Subcutaneous adipose tissue (tissue), 4 donors: Measurements from ENCODE around the gene KIF3C. TPM values are rescaled to one million over a fixed set of nuclear protein-coding genes. Genes with fewer than 3 reads are reported as not detected.

Experiments used
- total RNA-seq, 4 donors: library from RNA; depleted of rRNA; stranded (reverse); fragments of >200 nt; gene quantifications; one replicate each; pipeline ENCODE4 v1.1.0, GENCODE V29; 2016
- TF ChIP-seq, protein P1 (sequence below): fragments of 450-650 bp; IDR thresholded peaks from one replicate; pipeline ENCODE4 v1.5.1; 2016; ENCODE audit warnings: low read depth, mild to moderate bottlenecking, control low read depth, antibody characterized with exemption, moderate library complexity

Gene KIF3C
- total RNA-seq, 4 donors from 2014 or later, result 1.8 to 5.8 (median 3.0) TPM

DNA sequence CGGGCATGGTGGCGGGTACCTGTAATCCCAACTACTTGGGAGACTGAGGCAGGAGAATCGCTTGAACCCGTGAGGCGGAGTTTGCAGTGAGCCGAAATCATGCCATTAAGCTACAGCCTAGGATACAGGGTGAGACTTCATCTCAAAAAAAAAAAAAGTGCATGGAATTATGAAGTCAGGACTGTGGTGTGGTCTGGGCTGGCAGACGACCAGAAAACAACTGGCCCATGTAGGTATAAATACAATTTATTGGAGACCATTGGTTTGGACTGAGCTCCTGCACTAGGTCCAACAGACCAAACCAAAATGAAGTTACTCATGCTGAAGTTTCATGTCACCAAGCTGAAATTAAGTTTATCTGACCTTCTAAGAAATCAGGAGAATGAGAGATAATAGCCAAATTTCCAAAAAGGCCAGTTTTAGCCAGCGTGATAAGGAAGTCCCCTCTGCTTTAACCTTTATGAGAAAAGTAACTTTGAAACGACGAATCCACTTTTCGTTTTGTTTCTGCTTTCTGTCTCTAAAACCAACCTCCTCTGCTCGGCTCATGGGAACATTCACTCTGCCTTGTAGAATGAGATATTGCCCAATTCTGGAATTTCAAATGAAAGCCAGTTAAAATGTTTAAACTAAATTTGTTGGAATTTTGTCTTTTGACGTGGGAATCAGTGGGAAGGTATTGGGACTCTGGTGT, 33.9 kb upstream of the KIF3C start:
- TF ChIP-seq, protein P1, sequence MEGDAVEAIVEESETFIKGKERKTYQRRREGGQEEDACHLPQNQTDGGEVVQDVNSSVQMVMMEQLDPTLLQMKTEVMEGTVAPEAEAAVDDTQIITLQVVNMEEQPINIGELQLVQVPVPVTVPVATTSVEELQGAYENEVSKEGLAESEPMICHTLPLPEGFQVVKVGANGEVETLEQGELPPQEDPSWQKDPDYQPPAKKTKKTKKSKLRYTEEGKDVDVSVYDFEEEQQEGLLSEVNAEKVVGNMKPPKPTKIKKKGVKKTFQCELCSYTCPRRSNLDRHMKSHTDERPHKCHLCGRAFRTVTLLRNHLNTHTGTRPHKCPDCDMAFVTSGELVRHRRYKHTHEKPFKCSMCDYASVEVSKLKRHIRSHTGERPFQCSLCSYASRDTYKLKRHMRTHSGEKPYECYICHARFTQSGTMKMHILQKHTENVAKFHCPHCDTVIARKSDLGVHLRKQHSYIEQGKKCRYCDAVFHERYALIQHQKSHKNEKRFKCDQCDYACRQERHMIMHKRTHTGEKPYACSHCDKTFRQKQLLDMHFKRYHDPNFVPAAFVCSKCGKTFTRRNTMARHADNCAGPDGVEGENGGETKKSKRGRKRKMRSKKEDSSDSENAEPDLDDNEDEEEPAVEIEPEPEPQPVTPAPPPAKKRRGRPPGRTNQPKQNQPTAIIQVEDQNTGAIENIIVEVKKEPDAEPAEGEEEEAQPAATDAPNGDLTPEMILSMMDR, result no peak

DNA sequence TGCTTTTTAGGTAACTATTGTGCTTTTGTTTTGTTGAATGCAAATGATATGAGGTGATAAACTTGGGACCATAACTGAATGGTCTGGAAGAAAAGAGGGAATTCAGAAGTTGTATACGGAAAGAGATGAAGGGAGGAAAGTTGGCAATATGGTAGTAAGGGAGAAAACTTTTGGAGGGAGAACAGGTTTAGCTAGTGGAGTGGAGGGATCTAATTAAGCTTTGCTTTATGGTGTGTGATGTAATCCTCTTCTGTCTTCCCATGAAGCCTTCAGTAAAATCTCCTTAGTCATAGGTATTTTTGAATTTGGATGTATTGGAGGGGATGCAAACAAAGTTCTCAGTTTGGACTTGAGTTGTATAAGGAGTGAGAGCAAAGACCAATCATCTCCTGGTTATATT, 31.4 kb upstream of the KIF3C start:
- TF ChIP-seq, protein P1, result no peak

DNA sequence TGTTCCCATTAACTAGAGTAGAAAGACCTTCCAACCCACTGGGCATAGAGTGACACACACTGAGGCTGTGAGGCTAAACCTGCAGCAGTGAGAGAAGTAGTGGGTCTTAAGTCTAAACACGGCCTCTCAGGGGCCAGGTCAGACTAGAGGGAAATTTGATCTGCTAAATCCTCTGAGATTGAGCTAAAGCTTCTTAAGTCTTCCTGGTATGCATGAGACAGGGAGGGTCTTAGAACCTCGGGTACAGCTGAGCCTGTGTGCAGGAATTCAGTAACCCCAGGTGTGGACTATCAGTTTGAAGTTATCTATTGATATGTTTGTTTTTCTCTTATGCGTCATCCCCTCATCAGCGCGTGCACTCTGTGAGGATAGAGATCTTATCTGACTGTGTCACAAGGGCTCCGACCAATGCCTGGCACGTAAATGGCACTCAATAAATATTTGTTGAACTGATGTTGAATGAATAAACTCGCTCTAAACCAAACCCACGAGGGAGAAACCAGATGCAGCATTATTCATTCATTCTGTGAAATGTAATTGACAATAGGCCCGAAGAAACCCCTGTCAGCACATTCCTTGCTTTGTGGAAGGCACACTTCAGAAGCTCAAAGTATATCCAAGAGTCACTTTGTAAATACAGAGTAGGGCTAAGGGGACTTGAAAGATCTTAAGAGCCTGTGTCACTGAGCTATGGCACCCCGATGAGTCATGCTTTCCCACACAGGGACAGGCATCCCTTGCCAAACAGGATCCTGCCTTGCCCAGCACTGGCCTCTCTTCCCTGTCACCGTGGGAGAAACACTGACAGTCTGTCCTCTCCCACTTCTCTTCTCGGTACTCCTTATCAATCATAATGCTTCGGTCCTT, 29.9 kb upstream of the KIF3C start:
- TF ChIP-seq, protein P1, result no peak

DNA sequence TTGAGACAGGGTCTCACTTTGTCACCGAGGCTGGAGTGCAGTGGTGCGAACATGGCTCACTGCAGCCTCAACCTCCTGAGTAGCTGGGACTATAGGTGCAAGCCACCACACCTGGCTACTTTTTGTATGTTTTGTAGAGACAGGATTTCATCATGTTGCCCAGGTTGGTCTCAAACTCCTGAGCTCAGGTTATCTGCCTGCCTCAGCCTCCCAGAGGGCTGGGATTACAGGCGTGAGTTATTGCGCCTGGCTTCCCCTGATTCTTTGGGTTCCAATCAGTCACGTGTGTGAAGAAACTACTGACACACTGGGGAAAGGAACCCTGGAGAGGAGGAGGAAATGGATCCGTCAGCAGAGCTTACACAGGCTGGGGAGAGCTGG, 29.3 kb upstream of the KIF3C start:
- TF ChIP-seq, protein P1, result no peak

DNA sequence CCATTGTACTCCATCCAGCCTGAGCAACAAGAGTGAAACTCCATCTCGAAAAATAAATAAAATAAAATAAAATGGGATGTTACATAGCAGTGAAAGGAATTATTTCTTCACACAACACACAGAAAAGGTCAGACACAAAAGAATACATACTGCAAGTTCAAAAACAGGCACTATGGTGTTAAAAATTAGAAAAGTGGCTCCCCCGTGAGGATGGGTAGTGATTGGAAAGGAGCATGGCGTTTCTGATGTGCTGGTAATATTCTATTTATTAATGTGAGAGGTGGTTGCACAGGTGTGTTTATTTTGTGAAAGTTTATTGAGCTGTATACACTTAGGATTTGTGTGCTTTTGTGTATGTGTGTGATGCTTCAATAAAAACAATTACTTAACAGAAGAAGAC, 28.6 kb upstream of the KIF3C start:
- TF ChIP-seq, protein P1, result no peak

DNA sequence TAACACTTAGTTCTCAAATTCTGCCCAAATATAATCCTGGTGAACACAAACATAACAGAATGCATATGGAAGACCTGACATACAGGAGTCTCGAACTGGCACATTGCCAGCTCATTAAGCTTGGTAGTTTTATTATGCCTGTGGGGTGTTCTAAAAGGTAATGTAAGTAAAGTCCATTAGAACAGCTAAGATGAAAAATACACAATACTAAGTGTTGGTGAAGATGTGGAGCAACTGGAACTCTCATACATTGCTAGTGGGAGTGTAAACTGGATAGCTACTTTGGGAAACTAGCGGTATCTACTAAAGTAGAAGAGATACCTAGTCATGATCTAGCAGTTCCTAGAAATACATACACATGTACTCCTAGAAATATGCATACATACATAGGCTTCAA, 27.3 kb upstream of the KIF3C start:
- TF ChIP-seq, protein P1, result no peak

DNA sequence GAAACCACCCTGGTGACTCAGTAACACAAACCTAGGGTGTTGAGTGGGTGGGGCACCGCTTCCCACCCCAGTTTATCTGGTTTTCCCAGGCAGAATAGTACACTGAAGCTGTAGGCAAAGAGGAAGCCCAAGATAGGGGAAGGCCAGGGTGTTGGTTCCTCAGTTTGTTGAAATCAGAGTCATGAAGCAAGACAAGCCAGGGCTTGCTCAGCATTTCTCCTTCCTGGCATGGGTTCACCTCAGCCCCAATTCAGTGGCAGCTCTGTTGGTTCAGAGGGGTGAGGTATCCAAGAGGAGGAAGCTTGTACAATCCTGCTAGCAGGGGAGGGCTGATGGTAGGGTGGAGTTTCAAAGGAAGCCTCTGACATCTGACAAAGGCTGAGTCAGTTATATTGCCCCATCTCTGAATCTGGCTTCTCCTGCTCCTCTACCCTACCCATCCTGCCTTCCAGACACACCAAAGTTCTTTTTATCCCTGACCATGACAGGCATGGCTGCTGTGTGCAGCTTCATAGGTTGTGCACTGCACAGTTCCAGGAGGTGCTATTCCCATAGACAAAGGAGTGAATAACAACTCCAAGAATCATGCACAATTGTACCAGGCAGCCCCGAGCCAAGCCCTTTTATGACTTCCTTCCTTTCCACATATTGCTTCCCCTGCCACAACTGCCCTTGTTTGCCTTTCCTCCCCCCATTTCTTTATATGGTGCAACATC, 26.7 kb upstream of the KIF3C start:
- TF ChIP-seq, protein P1, result no peak
